Keratinocyte (primary cell): ENCODE data around the gene LUC7L3. TPM values are rescaled to one million over a fixed set of nuclear protein-coding genes. Genes with fewer than 3 reads are reported as not detected.

Experiments used
- DNase-seq: peaks from one replicate; pipeline ENCODE4 v3.0.0-alpha.2; 2011; ENCODE audit warnings: low read depth, missing footprints, low spot score
- FAIRE-seq: peaks from 2 replicates; lab custom pipeline; 2011; peaks lifted over from hg19 to GRCh38; lab: Jason Lieb, UNC
- H2AFZ ChIP-seq: 2 replicates; pipeline ENCODE4 v1.6.0; 2012; ENCODE audit warnings: low read length, control low read depth, inconsistent platforms; ENCODE audit not compliant: control insufficient read depth
- H3K27ac ChIP-seq: 2 replicates; pipeline ENCODE4 v1.5.1; 2011; ENCODE audit warnings: low read length; ENCODE audit not compliant: control insufficient read depth, insufficient read depth
- H3K27me3 ChIP-seq: 3 replicates; pipeline ENCODE4 v1.6.0; 2011; ENCODE audit warnings: low read length; ENCODE audit not compliant: control insufficient read depth, insufficient read depth; ENCODE audit errors: extremely low read depth
- H3K36me3 ChIP-seq, 2 experiments: 2 replicates in 1 of 2; 3 replicates in 1 of 2; pipeline ENCODE4 v1.5.1; 2011; ENCODE audit warnings: low read length in 2 of 2, mild to moderate bottlenecking in 1 of 2; ENCODE audit not compliant: control insufficient read depth in 2 of 2, insufficient read depth in 2 of 2; ENCODE audit errors: extremely low read depth in 1 of 2
- H3K4me1 ChIP-seq: 3 replicates; pipeline ENCODE4 v1.5.1; 2011; ENCODE audit warnings: low read length; ENCODE audit not compliant: control insufficient read depth, insufficient read depth; ENCODE audit errors: extremely low read depth
- H3K4me2 ChIP-seq: 3 replicates; pipeline ENCODE4 v1.6.0; 2011; ENCODE audit warnings: low read depth, low read length; ENCODE audit not compliant: control insufficient read depth, insufficient read depth; ENCODE audit errors: extremely low read depth
- H3K4me3 ChIP-seq, 3 experiments: fragments of 200-600 bp in 1 of 3; sonication (generic) in 1 of 3; 2 replicates in 2 of 3; 3 replicates in 1 of 3; pipeline ENCODE4 v1.5.1; 2011 to 2016; ENCODE audit warnings: low read length in 3 of 3, mild to moderate bottlenecking in 3 of 3, control low read depth in 2 of 3, inconsistent platforms in 1 of 3, low read depth in 1 of 3, mixed read lengths in 1 of 3, mixed run types in 1 of 3, moderate library complexity in 1 of 3; ENCODE audit not compliant: control insufficient read depth in 2 of 3, insufficient read depth in 2 of 3; ENCODE audit errors: extremely low read depth in 1 of 3
- H3K79me2 ChIP-seq: 2 replicates; pipeline ENCODE4 v1.6.0; 2012; ENCODE audit warnings: low read length; ENCODE audit not compliant: control insufficient read depth, insufficient read depth
- H3K9ac ChIP-seq: 3 replicates; pipeline ENCODE4 v1.6.0; 2011; ENCODE audit warnings: low read length; ENCODE audit not compliant: control insufficient read depth, insufficient read depth; ENCODE audit errors: extremely low read depth
- H3K9me1 ChIP-seq: 3 replicates; pipeline ENCODE4 v1.6.0; 2011; ENCODE audit warnings: low read length; ENCODE audit not compliant: control insufficient read depth, insufficient read depth; ENCODE audit errors: extremely low read depth
- H3K9me3 ChIP-seq: 2 replicates; pipeline ENCODE4 v1.5.1; 2012; ENCODE audit warnings: low read depth, low read length; ENCODE audit not compliant: control insufficient read depth
- H4K20me1 ChIP-seq: 3 replicates; pipeline ENCODE4 v1.6.0; 2011; ENCODE audit warnings: low read length; ENCODE audit not compliant: control insufficient read depth, insufficient read depth; ENCODE audit errors: extremely low read depth
- CTCF ChIP-seq, 3 experiments: IDR thresholded peaks in 1 of 3; conservative IDR thresholded peaks in 1 of 3; optimal IDR thresholded peaks in 1 of 3; 2 replicates in 2 of 3; 3 replicates in 1 of 3; pipeline versions ENCODE3 to v1.5.1; 2011; ENCODE audit warnings: low read length in 3 of 3, mild to moderate bottlenecking in 3 of 3, moderate library complexity in 2 of 3, control low read depth in 1 of 3, inconsistent platforms in 1 of 3; ENCODE audit not compliant: insufficient read depth in 2 of 3; ENCODE audit errors: extremely low read depth in 1 of 3
- EZH2 ChIP-seq: IDR thresholded peaks from one replicate; pipeline ENCODE4 v1.6.1; 2012; ENCODE audit warnings: inconsistent platforms, mild to moderate bottlenecking, low read length, moderate library complexity
- dilution Hi-C: fragments of 300-500 bp; cut with MboI; formaldehyde crosslinking; loops from one replicate; pipeline ENCODE4 v1.7.0; 2020; ENCODE audit warnings: low sequenced_read_pairs; ENCODE audit not compliant: extremely low pct_ligation_motif_present
- polyA plus RNA-seq, 5 experiments: library from polyadenylated mRNA; depleted of rRNA in 3 of 5; stranded (reverse) in 3 of 5; stranded (forward) in 1 of 5; unstranded in 1 of 5; fragments of >200 nt; gene quantifications; 1 replicate in 1 of 5; 2 replicates in 3 of 5; 3 replicates in 1 of 5; pipeline versions ENCODE4 v1.2.1 to v1.2.3, GENCODE V29; 2011 to 2012; ENCODE audit warnings: missing spikeins in 2 of 5, low read depth in 1 of 5, low replicate concordance in 1 of 5

Gene LUC7L3
- polyA plus RNA-seq, 1 donor (not counting 4 experiments of a cell fraction or from before 2014, with no cell fraction given) = 92.4 TPM

- DNase-seq = no peak
- Histone ChIP-seq H3K79me2 (no peaks in the 10 kb centered on the region), H2AFZ (no peak overlapping the region), H3K9me3 (no peaks in the 10 kb centered on the region), H3K9me1 (no peaks in the 10 kb centered on the region), H4K20me1 (no peaks in the 10 kb centered on the region), H3K9ac (no peak overlapping the region), H3K4me2 (no peak overlapping the region), H3K4me3 (no peak overlapping the region), H3K4me1 (no peaks in the 10 kb centered on the region), H3K36me3 (no peaks in the 10 kb centered on the region), H3K27ac (no peak overlapping the region), H3K27me3 (no peaks in the 10 kb centered on the region)
- dilution Hi-C loops = no loop called here
- TF ChIP-seq CTCF (optimal IDR thresholded peaks at IDR 0.05 in 1 of 3, IDR thresholded peaks at IDR 0.05 in 1 of 3, conservative IDR thresholded peaks at IDR 0.05 in 1 of 3; ENCODE audit: extremely low read depth in 1 of 3, insufficient read depth in 2 of 3, low read length in 3 of 3) = no peak
- no peak for TF ChIP-seq EZH2
- FAIRE-seq = no peak
Measured at GRCh38 chr17:50775926-50776325, 56.5 kb downstream of the LUC7L3 start.

- no peaks in the 10 kb centered on the region for H3K27me3 ChIP-seq
- dilution Hi-C loops = no loop called here
- no peak overlapping the region for H3K4me2 ChIP-seq
Measured at GRCh38 chr17:50778471-50778870, 59.1 kb downstream of the LUC7L3 start.

More at GRCh38 chr17:50778471-50778870, 59.1 kb downstream of the LUC7L3 start:
- no peak overlapping the region for H3K9ac ChIP-seq
- no peaks in the 10 kb centered on the region for H3K9me1 ChIP-seq
- DNase-seq (no peak), FAIRE-seq (no peak)
- no peak overlapping the region for H3K4me3 ChIP-seq
- H3K36me3 ChIP-seq = no peaks in the 10 kb centered on the region
- H4K20me1 ChIP-seq = no peaks in the 10 kb centered on the region
- no peaks in the 10 kb centered on the region for H3K79me2 ChIP-seq
- TF ChIP-seq EZH2 = no peak
- TF ChIP-seq CTCF (optimal IDR thresholded peaks at IDR 0.05 in 1 of 3, IDR thresholded peaks at IDR 0.05 in 1 of 3, conservative IDR thresholded peaks at IDR 0.05 in 1 of 3; ENCODE audit: extremely low read depth in 1 of 3, insufficient read depth in 2 of 3, low read length in 3 of 3) = no peak
- H2AFZ ChIP-seq = no peak overlapping the region
- H3K4me1 ChIP-seq = no peaks in the 10 kb centered on the region
- no peaks in the 10 kb centered on the region for H3K9me3 ChIP-seq
- H3K27ac ChIP-seq = no peak overlapping the region
